Left hindlimb (tissue), 1 donor: ENCODE data around the gene RAB38.

ENCODE experiments used
- DNase-seq: peaks from one replicate; pipeline ENCODE4 v3.0.0-alpha.2; 2018

Gene RAB38

DNA sequence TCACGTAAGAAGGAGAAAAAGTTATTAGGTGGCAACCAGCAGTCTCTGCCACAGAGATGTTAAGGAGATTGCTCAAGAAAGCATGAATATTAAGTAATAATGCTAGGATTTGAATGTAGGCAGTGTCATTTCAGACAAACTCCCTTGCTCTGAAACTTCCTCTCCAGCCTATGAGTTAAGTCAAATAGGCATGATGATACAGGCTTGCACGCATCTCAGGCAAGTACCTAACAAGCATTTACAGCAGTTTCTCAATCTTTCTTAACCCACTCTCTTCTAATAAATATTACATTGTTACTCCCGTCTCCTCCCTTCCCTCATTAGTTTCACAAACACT is 72.7 kb downstream of the RAB38 start:
- DNase-seq = no peak

- no peak for DNase-seq
These were observed 73.2 kb downstream of the RAB38 start for GRCh38 chr11:88101881-88102597.

- no peak for DNase-seq
These were observed 75.1 kb downstream of the RAB38 start for GRCh38 chr11:88100151-88100550.

GRCh38 chr11:88098289-88098688 is 77.0 kb downstream of the RAB38 start:
- no peak for DNase-seq

DNA sequence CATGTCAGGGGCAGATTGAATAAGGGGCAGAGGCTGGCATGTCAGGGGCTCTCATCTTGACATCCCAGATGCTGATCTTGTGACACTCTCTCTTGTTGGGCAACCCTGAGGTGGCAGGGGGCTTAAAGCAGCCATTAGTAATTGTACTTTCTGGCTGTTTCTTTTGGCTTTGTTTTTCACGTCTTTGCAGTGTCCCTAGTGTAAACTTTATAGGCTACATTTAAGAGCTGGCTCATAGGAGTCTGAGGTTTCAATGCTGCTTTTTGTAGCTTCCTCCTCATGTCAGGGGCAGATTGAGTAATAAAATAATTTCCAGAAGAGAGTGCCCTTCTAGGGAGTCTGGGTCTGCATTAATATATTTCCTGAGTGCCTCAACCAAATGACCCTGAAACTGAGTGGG is 86.1 kb downstream of the RAB38 start:
- no peak for DNase-seq

DNA sequence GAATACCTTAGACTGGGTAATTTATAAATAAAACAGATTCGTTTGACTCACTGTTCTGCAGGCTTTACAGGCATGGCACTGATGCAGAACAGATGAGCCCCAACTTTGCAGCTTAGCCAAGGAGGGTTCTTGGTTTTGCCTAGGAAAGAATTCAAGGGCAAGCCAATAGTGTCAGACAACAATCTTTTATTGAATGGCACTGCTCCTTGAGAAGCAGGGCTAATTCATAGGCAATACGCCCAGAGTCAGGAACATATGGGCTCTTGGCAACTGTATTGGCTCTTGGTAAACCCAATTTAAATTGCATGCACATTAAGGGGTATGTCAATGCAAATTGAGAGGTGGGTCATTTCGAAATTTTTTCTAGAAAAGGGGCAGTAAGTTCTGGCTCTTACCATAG is 87.9 kb downstream of the RAB38 start:
- DNase-seq = no peak

DNA sequence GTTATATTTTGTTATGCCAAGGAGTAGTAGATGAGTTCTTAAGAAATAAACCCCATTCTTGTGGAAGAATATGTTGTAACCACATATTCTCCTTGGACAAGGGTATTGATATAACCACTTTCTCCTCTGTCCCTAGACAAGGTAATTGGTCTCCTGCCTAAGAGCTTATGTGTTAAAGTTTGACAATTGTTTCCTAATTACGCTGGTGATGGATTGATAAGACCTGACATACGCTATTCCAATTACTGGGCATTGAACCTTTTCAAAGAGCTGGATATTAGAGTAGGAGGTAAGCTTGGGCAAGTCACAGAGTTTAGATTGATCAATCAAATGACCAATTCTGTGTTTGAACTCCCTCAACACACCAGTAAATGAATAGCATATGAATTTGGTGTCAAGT is 88.9 kb downstream of the RAB38 start:
- DNase-seq = no peak

DNA sequence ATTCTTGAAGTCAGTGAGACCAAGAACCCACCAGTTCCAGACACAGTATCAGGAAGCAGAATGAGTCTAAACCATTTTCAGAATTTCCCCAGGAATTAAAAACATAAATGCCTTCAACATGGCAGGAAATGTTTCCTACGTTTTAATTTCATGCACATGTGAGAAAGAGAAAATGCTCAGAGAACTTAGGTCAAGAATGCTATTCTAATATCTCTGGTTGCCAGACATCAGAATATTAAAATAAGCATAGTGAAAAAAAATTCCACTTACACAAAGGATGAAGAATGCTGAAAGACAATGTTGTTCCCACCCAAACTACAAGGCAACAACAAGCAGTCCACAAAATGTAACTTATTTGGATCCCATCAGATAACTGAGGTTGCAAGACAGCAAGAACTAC is 104.8 kb downstream of the RAB38 start:
- DNase-seq = no peak

DNA sequence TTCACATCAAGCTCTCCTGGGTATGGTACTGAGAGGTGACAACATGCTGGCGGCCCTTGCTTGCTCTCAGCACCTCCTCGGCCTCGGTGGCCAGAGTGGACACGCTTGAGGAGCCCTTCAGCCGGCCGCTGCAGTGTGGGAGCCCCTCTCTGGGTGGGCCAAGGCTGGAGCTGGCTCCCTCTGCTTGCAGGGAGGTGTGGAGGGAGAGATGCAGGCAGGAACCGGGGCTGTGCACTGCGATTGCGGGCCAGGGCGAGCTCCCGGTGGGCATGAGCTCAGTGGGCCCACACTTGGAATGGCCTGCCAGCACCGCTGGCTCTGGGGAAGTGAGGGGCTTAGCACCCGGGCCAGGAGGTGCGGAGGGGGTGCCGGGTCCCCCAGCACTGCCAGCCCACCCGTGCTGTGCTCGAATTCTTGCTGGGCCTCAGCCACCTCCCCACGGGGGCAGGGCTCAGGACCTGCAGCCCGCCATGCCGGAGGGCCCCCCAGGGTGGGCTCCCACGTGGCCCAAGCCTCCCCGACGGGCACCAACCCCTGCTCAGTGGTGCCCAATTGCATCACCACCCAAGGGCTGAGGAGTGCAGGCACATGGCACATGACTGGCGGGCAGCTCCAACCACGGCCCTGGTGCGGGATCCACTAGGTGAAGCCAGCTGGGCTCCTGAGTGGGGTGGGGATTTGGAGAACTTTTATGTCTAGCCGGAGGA is 106.2 kb downstream of the RAB38 start:
- DNase-seq = no peak

GRCh38 chr11:88066090-88066489 is 109.2 kb downstream of the RAB38 start:
- no peak for DNase-seq

- DNase-seq = no peak
These were observed 111.0 kb downstream of the RAB38 start for GRCh38 chr11:88064097-88064705.
